Measurements from ENCODE around the gene BEND4.

The BEND4 gene

DNA sequence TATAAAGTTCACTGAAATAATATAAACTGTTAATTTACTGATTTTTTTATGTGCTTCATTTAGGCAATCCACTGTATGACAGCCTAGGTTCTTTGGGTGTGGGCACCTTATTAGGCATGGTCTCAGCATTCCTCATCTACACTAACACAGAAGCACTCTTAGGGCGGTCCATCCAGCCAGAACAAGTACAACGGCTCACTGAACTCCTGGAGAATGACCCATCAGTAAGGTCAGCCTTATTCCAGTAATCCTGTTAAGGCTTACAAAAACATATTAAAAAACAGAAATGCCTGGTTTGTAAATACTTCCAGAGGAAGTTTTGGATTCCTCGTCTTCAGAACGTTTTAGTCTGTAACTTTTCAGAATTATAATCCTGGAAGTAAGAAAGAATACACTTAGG, 82.0 kb downstream of the BEND4 start:
- no peak for DNase-seq (ENCODE audit: low read depth)
- TF ChIP-seq, protein P1, sequence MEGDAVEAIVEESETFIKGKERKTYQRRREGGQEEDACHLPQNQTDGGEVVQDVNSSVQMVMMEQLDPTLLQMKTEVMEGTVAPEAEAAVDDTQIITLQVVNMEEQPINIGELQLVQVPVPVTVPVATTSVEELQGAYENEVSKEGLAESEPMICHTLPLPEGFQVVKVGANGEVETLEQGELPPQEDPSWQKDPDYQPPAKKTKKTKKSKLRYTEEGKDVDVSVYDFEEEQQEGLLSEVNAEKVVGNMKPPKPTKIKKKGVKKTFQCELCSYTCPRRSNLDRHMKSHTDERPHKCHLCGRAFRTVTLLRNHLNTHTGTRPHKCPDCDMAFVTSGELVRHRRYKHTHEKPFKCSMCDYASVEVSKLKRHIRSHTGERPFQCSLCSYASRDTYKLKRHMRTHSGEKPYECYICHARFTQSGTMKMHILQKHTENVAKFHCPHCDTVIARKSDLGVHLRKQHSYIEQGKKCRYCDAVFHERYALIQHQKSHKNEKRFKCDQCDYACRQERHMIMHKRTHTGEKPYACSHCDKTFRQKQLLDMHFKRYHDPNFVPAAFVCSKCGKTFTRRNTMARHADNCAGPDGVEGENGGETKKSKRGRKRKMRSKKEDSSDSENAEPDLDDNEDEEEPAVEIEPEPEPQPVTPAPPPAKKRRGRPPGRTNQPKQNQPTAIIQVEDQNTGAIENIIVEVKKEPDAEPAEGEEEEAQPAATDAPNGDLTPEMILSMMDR (IDR thresholded peaks at IDR 0.05; ENCODE audit: low read length, missing control alignments): no peak
- no peak overlapping the region for H3K4me3 ChIP-seq (replicated peaks; ENCODE audit: low read depth, low read length)

GRCh38 chr4:42067264-42067663, 85.2 kb downstream of the BEND4 start:
- no peak overlapping the region for H3K4me3 ChIP-seq (replicated peaks; ENCODE audit: low read depth, low read length)
- TF ChIP-seq, protein P1 (IDR thresholded peaks at IDR 0.05; ENCODE audit: low read length, missing control alignments): no peak
- DNase-seq (ENCODE audit: low read depth): no peak

DNA sequence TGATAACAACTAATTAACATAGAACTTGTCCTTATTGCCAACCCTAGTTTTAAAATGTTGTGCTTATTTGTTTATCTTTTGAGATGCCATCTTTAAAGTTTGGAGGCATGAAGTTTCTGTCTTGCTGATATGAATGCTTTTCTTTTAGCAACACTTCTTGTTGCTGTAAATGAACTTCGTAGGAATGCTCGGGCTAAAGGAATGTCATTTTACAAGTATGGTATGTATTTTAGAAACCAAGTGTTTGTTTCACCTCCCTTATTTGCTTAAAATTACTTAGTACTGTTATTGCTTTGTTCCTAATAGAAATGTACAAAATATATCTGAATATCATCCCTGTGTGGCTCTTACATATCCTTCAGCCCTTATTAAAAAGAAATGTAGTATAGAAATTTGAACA, 86.1 kb downstream of the BEND4 start:
- no peak for DNase-seq (ENCODE audit: low read depth)
- no peak overlapping the region for H3K4me3 ChIP-seq (replicated peaks; ENCODE audit: low read depth, low read length)
- TF ChIP-seq, protein P1 (IDR thresholded peaks at IDR 0.05; ENCODE audit: low read length, missing control alignments): no peak

Measured in fibroblast of pulmonary artery (primary cell).